ENCODE results near the gene LMAN2L. TPM values are rescaled to one million over a fixed set of nuclear protein-coding genes. Genes with fewer than 3 reads are reported as not detected.

LMAN2L gene
- polyA plus RNA-seq, 1 donor: 28.5 TPM

- DNase-seq: no peak
Observed at GRCh38 chr2:96703021-96703751, 36.7 kb downstream of the LMAN2L start.

- DNase-seq: no peak
Observed at GRCh38 chr2:96702098-96702785, 37.6 kb downstream of the LMAN2L start.

DNA sequence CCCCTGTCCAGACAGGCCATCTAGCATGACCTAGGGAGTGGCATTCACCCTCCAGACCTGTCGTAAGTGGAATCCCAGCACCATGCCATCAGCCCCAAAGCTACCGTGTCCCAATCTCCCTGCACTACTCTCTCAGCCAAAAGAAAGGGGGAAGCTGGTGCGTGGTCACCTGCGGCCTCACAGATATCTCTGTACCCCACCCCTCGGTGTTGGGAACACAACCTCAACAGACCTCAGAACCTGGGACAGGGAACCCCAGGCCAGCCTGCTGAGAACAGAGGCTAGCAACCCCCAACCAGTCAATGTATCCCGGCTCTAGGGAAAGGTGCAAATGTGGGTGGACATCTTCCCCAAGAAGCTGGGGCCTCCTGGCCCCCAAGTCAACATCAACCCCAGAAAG is 38.2 kb downstream of the LMAN2L start:
- no peak for DNase-seq

- no peak for DNase-seq
Observed at GRCh38 chr2:96700086-96700485, 39.8 kb downstream of the LMAN2L start.

GRCh38 chr2:96699621-96700020 is 40.2 kb downstream of the LMAN2L start:
- no peak for DNase-seq

GRCh38 chr2:96699021-96699420 is 40.8 kb downstream of the LMAN2L start:
- DNase-seq: no peak

DNA sequence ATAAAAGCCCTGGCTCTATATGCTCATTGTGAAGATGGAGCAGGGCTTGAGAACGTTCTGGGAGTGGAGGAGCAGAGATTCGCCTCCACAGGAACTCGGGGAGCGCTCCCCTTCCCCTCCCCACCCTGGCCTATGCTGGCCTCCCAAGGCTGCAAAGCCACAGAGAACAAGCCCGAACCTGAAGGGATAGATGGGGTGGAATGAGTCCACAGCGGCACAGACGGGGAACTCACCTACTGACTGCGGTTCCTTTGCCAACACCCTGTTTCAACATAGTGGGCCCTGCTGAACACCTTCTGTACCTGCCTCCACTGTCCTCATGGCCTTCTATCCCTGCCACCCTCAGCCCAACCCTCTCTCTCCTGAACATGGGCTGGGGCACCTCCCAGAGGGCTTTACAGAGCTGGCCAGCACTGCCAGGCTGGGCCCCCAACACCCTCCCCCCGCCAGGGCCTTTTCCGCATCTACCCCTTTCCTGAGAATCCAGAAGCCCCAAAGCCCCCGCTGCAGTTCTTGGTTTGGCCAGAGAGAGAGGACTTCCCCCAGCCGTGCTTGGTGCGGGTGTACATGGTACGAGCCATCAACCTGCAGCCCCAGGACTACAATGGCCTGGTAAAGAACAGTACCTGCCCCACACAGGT is 41.5 kb downstream of the LMAN2L start:
- DNase-seq: no peak

DNA sequence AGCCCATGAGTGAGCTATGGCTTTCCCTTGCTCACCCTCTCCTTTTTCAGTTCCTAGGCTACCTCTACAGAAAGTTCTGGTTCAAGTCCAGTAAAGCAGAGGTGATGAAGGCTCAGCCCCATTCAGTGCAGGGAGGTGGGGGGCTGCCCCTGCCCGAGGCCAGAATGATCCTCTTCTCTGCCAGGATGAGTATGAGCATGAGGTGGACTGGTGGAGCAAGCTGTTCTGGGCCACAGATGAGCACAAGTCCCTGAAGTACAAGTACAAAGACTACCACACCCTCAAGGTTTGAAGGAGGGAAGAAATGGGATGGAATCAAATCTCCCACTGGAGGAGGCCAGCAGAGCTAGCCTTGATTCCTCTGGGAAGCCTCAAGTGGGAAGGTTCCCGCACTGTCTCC is 42.4 kb downstream of the LMAN2L start:
- no peak for DNase-seq

GRCh38 chr2:96695602-96696001 is 44.3 kb downstream of the LMAN2L start:
- no peak for DNase-seq

DNA sequence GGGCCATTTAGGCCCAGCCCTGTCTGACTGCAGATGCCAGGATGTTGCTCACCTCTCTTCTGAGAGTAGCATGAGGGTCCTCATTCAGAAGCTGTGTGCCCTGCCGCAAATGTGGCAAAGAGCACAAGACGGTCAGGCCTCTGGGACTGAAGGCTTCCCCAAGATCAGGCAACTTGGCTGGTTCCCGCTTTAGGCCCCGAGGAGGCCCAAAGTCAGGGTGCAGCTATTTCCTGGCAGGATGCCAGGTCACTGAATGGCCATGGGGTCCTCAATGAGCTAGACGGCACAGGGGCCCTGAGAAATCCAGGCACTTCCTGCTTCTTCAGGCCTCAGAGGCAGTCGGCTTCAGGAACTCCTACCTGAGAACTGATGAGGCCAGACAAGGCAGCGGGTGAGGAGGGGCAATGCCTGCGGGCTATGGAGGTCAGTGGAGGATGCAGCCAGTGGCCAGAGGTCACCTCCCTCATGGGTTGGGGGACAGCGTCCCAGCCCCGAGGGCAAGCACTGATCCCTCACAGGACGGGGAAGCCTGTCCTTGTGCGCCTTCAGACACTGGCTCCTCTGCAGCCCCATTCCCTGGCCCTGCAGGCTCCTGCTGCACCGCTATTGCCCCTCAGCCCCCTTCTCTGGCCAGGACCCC is 44.9 kb downstream of the LMAN2L start:
- no peak for DNase-seq

DNA sequence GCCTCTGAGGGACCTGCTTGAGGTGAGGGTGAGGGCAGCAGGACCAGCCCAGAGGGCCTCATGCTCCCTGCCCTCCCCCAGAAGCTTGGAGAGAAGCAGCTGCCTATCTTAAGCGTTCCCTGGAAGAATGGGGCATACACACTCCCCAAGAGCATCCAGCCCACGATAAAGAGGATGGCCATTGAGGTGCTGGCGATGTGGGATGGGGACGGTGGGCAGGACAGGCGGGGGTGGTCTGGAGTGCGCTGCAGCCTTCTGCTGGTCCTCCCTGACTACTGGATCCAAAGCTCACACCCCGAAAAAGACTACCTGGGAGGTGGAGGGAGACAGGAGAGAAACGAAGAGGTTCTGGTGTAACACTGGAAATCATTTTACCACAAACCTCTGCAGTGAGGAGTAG is 45.6 kb downstream of the LMAN2L start:
- DNase-seq: no peak

GRCh38 chr2:96693286-96694200 is 46.3 kb downstream of the LMAN2L start:
- DNase-seq: no peak

- DNase-seq: no peak
Observed at GRCh38 chr2:96692094-96692971, 47.5 kb downstream of the LMAN2L start.

- no peak for DNase-seq
Observed at GRCh38 chr2:96691022-96691612, 48.7 kb downstream of the LMAN2L start.

DNA sequence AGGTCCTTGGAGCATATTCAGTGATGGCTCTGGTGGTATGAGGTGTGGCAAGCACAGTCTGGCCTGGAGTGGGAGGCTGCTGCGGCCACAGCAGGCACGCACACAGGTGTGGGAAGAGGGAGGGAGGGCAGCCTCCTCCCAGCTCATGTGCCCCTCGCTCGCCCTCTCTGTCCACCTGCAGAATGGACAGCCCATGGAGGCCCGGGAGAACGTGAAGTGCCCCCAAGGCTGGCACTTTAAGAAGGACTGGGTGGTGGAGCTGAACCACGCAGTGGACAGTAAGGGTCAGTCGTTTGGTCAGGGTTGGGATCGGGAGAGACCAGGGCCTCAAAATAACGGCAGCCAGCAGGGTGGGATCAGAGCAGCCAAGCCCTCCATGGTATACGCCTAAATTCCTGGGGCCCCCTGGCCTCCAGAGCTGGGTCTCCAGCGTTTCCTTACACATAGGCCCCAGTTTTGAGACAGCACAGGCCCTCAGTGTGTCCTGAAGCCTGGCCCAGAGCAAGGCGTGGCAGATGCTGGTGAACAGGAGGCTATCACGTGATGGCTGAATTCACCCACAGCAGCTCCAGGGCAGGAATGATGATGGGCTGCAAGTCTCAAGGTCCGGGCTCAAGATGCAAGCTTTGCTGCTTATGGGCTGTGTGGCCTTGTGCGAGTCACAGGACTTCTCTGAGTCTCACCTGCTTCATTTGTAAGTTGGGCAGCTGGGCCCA is 49.4 kb downstream of the LMAN2L start:
- DNase-seq: no peak

GRCh38 chr2:96689431-96689991 is 50.4 kb downstream of the LMAN2L start:
- DNase-seq: no peak

GRCh38 chr2:96688649-96689430 is 51.0 kb downstream of the LMAN2L start:
- DNase-seq: no peak

GRCh38 chr2:96687711-96688640 is 51.9 kb downstream of the LMAN2L start:
- no peak for DNase-seq
